Adrenal gland (tissue), 12 donors: ENCODE data around the gene TOX3. TPM values are rescaled to one million over a fixed set of nuclear protein-coding genes. Genes with fewer than 3 reads are reported as not detected.

Experiments used
- DNase-seq, 7 donors: peaks; one replicate each; pipeline ENCODE4 v3.0.0-alpha.2; 2019 to 2020
- H3K27ac ChIP-seq, 5 donors: fragments of 200-600 bp; sonication (generic) in 4 of 5; 1 replicate in 3 of 5; 2 replicates in 2 of 5; pipeline versions ENCODE4 v1.5.1 to v1.8.0; 2016 to 2020; ENCODE audit warnings: mild to moderate bottlenecking in 1 of 5
- H3K27me3 ChIP-seq: fragments of 200-600 bp; 2 replicates; pipeline ENCODE4 v1.8.0; 2021
- H3K36me3 ChIP-seq, 2 donors: fragments of 200-600 bp; replicated peaks in 1 of 2; 1 replicate in 1 of 2; 2 replicates in 1 of 2; pipeline versions ENCODE4 v1.5.1 to v1.8.0; 2018 to 2022
- H3K4me1 ChIP-seq, 2 donors: fragments of 200-600 bp; replicated peaks in 1 of 2; 1 replicate in 1 of 2; 2 replicates in 1 of 2; pipeline versions ENCODE4 v1.5.1 to v1.8.0; 2018 to 2021
- H3K4me3 ChIP-seq, 4 donors: fragments of 200-600 bp; sonication (generic) in 3 of 4; one replicate each; pipeline ENCODE4 v1.5.1; 2016 to 2018
- H3K9me3 ChIP-seq, 3 donors: fragments of 200-600 bp; sonication (generic) in 1 of 3; replicated peaks in 1 of 3; 1 replicate in 2 of 3; 2 replicates in 1 of 3; pipeline versions ENCODE4 v1.5.1 to v1.8.0; 2016 to 2021
- POLR2A ChIP-seq, 2 donors: fragments of 450-650 bp; IDR thresholded peaks; one replicate each; pipeline ENCODE4 v1.6.1; 2017; ENCODE audit warnings: antibody characterized with exemption in 2 of 2, mild to moderate bottlenecking in 2 of 2, moderate library complexity in 1 of 2
- WGBS, 4 donors: extraction: QIAGEN DNeasy Blood & Tissue Kit in 2 of 4; methylation state at CpG; one replicate each; pipeline versions ENCODE4 v1.1.5 to v1.1.7; 2013 to 2017; 5-methylcytosine and 5-hydroxymethylcytosine counted together
- intact Hi-C, 2 donors: fragments of 100-400 bp; cut with DNase I; formaldehyde crosslinking; loops; one replicate each; pipeline versions ENCODE4 v1.14.1 to v1.15.0; 2022 to 2023
- polyA plus RNA-seq, 3 donors: library from polyadenylated mRNA; stranded (reverse); fragments of 200-250 nt in 2 of 3; fragments of 350-450 nt in 1 of 3; fragmentation: Illumina TruSeq in 1 of 3; extraction: RNeasy Lipid Tissue Mini Kit (QIAGEN cat#74804) in 1 of 3; gene quantifications; one replicate each; pipeline ENCODE4 v1.2.3, GENCODE V29; 2013 to 2014
- total RNA-seq, 9 donors: library from RNA; depleted of rRNA in 4 of 9; stranded (reverse); fragments of >200 nt in 4 of 9; fragments of 120-200 nt in 1 of 9; fragmentation: NEBNext Ultra II Directional in 1 of 9; extraction: Animal tissue kit (Norgen Biotek cat#: 25700) in 1 of 9; gene quantifications; one replicate each; pipeline versions ENCODE4 v1.1.0 to v1.2.4, GENCODE V29; 2013 to 2023
- TF ChIP-seq, protein P1 (sequence below), 6 experiments: fragments of 450-650 bp in 4 of 6; fragments of 200-600 bp in 2 of 6; sonication (generic) in 1 of 6; IDR thresholded peaks; 1 replicate in 5 of 6; 2 replicates in 1 of 6; pipeline versions ENCODE4 v1.5.1 to v1.8.0; 2016 to 2021; ENCODE audit warnings: antibody characterized with exemption in 6 of 6, mild to moderate bottlenecking in 2 of 6, moderate library complexity in 1 of 6
- donor health status: healthy with polysubstance abuse.
- donor health status: Bipolar disorder and iron deficiency.
- donor health status: DM: yes; HTN: yes; CAD: no.
- donor health status: DM: no; HTN: no; CAD: no.
- donor health status: DM: no; HTN: no; CAD: no.
- donor health status: DM: yes; HTN: yes; CAD: no.

TOX3 gene
- total and polyA plus RNA-seq, 12 donors = 0.06 to 4.2 (median 1.2) TPM; not detected in 2

DNA sequence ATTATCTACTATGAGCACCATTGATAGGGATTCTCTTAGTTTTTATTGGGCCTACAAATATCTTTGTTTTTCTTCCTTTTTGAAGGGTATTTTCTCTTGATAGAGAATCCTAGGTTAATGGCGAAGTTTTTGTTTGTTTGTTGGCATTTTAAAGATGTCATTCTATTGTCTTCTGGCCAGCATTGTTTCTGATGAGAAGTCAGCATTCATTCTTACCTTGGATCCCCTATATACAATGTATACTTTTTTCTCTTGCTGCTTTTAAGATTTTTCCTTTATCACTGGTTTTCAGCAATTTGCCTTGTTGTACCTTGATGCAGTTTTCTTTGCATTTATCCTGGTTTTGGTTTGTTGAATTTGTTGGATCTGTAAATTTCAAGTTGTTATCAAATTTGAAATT is 130.1 kb downstream of the TOX3 start:
- Histone ChIP-seq H3K4me1 (no peaks in the 10 kb centered on the region), H3K27me3 (no peaks in the 10 kb centered on the region)
- 31 to 75% (median 74%) methylated on average over 1 of the region's 1 CpG for WGBS, 4 donors

DNA sequence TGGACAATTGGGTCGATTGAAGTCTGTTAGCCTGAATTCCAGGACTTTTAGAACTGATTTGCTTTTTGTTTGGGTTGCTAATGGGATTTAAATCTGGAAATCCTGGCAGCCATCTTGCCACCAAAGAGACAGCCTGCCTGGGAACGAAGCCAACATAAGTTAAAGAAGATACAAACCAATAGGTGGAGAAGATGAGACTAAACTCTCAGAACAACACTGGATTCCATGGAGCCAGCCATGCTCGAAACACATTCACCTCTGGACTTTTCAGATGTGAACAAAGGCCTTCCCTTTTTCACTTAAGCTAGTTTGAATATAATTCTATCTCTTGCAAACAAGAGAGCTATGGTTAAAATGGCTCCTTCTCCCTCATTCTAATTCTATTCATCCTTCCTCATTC is 135.9 kb downstream of the TOX3 start:
- WGBS, 4 donors = 57 to 68% (median 62%) methylated on average over 3 of the region's 3 CpGs
- intact Hi-C loops = no loop called here
- Histone ChIP-seq H3K27ac (no peak overlapping the region), H3K4me1 (no peaks in the 10 kb centered on the region), H3K27me3 (no peaks in the 10 kb centered on the region), H3K36me3 (no peaks in the 10 kb centered on the region), H3K4me3 (no peak overlapping the region), H3K9me3 (no peaks in the 10 kb centered on the region)
- TF ChIP-seq, protein P1, sequence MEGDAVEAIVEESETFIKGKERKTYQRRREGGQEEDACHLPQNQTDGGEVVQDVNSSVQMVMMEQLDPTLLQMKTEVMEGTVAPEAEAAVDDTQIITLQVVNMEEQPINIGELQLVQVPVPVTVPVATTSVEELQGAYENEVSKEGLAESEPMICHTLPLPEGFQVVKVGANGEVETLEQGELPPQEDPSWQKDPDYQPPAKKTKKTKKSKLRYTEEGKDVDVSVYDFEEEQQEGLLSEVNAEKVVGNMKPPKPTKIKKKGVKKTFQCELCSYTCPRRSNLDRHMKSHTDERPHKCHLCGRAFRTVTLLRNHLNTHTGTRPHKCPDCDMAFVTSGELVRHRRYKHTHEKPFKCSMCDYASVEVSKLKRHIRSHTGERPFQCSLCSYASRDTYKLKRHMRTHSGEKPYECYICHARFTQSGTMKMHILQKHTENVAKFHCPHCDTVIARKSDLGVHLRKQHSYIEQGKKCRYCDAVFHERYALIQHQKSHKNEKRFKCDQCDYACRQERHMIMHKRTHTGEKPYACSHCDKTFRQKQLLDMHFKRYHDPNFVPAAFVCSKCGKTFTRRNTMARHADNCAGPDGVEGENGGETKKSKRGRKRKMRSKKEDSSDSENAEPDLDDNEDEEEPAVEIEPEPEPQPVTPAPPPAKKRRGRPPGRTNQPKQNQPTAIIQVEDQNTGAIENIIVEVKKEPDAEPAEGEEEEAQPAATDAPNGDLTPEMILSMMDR (IDR thresholded peaks at IDR 0.05) = no peak
- no peak for TF ChIP-seq POLR2A (IDR thresholded peaks at IDR 0.05)
- DNase-seq = no peak

More for the DNA sequence above, 130.1 kb downstream of the TOX3 start:
- Histone ChIP-seq H3K36me3 (no peaks in the 10 kb centered on the region), H3K27ac (no peak overlapping the region), H3K9me3 (no peaks in the 10 kb centered on the region), H3K4me3 (no peak overlapping the region)
- no peak for TF ChIP-seq POLR2A (IDR thresholded peaks at IDR 0.05)
- TF ChIP-seq, protein P1 (IDR thresholded peaks at IDR 0.05) = no peak
- intact Hi-C loops = no loop called here
- no peak for DNase-seq

DNA sequence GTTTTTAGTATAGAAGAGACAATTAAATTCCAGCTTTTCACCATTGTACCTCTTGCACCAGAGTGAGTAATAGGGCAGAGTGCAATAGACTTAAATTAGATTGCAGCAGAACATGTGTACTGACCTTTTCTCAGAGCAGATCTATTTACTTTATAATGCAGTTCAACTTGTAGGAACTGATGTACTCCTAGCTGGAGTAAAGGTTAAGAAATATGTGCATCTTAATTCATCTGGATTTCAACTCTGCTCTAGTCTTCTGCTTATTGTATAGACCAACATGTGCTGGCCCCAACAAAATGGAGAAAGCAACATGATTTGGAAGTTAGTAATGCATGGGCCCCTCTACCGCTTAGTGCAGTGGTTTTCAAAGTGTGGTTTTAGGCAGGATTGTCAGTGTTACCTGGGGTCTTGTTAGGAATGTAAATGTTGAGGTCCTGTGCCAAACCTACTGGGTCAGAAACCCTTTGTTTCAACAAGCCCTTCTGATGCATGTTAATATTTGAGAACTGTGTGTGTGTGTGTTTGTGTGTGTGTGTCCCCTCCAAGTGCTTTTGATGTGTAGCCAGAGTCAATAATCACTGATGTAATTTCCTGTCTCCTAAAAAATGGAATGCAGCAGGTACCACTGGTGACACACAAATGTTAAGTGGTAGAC is 138.6 kb downstream of the TOX3 start:
- H3K9me3 ChIP-seq = no peaks in the 10 kb centered on the region
- no peak for TF ChIP-seq POLR2A (IDR thresholded peaks at IDR 0.05)
- TF ChIP-seq, protein P1 (IDR thresholded peaks at IDR 0.05) = no peak
- WGBS, 4 donors = 79 to 91% (median 86%) methylated on average over 1 of the region's 1 CpG
- intact Hi-C loops = no loop called here
- H3K27me3 ChIP-seq = no peaks in the 10 kb centered on the region
- H3K4me1 ChIP-seq = no peaks in the 10 kb centered on the region
- DNase-seq = no peak
- no peaks in the 10 kb centered on the region for H3K36me3 ChIP-seq
- H3K4me3 ChIP-seq = no peak overlapping the region
- no peak overlapping the region for H3K27ac ChIP-seq

DNA sequence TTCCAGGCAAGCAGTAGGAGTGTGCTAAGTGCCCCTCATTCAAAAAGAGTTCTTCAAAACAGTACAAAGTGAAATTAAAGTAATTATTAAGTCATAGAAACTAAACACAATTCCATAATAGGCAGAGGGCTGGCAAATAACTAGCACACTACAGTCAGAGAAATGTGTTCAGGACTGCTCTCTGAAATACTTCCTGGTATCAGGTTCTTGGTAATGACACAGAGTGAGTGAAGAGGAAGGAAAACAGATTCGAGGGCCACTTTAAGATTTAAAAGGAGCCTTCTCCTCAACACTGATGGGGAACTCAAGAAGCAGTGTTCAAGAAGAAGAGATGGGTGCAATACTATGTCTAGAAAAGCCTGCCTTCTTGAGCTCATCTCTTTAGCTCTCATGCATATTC is 139.2 kb downstream of the TOX3 start:
- Histone ChIP-seq H3K4me3 (no peak overlapping the region), H3K9me3 (no peaks in the 10 kb centered on the region), H3K36me3 (no peaks in the 10 kb centered on the region), H3K27me3 (no peaks in the 10 kb centered on the region), H3K27ac (no peak overlapping the region), H3K4me1 (no peaks in the 10 kb centered on the region)
- 23 to 47% (median 30%) methylated on average over 1 of the region's 1 CpG for WGBS, 4 donors
- TF ChIP-seq POLR2A (IDR thresholded peaks at IDR 0.05) = no peak
- TF ChIP-seq, protein P1 (IDR thresholded peaks at IDR 0.05) = no peak
- intact Hi-C loops = no loop called here
- no peak for DNase-seq
